HG02642 (cell line): ENCODE measurements around the gene HRH4.

ENCODE experiments used
- ATAC-seq: cut with Tn5 transposase; IDR thresholded peaks from one replicate; pipeline ENCODE4 v1.9.1; 2021; ENCODE audit warnings: mild to moderate bottlenecking; ENCODE audit not compliant: unreplicated experiment, poor library complexity

HRH4 gene

DNA sequence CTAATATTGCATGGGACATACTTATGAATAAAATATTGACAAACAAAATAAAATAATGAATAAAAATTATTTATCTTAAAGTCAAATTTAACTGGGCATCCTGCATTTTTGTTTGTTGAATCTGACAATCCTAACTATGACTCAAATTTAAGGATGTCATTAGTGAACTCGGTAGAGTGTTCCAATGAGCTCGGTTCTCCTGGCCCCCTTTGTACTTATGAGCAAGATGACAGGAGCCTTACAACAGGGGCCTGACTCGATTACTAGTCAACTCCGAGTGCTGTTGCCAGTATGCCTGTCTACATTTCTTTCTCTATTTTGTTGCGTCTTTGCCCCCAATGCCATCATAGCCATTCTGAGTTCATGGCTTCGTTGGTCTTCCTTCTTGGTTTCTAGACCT lies 40.3 kb downstream of the HRH4 start:
- ATAC-seq: no peak

DNA sequence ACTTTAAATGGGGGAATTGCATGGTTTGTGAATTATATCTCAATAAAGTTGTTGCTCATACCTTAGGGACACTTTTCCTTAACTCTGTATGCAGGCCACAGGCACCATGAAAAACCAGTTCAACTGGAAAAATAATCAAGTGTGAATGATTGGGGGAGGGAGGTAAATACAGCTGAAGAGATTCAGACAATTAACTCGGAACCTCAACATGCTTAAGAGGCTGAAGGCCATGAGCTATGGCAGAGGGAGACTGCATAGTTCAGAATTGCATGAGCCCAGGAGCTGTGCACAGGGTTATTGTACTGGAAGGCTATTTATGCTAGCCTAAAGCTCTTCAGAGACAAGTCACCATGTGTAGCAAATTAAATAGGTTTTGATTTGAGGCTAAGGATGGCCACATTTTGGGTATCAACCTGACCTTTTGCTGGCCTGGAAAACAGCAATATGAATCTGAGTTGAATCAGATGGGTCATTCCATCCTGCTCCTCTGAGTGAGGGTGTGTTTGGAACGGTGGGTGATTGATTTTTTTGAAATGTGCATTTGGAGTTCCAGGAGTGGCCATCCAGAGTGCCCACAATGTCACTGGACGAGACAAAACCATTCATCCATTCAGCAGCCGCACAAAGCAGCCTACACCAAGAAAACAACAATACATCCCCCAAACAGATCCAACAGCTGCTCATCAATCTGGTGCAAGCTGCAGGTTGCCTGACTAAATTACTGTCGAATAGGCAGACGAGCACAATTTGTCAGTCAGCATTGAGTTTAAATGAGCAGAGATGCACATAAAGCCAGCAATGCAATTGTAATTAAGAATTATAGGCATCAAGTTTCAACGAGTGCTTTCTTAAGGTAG lies 42.5 kb downstream of the HRH4 start:
- no peak for ATAC-seq

DNA sequence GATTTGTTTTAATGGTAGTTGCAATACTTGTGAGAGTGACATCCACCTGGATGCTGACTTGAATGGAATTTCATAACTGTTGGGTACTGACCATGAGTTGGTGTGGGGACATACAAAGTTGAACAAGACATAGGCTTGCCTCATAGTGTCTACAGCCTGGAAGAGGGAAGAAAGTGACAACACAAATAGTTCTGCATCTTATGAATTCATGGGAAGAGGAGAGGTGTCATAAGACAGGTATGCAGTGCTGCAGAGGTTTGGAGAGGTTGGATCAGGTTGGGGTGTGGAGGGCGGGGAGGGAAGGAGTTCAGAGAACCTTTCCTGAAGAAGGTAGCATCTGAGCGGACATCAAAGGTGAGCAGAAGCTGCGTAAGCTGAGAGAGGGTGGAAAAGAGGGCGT lies 44.0 kb downstream of the HRH4 start:
- no peak for ATAC-seq

- ATAC-seq: no peak
These were observed 45.7 kb downstream of the HRH4 start for GRCh38 chr18:24506175-24506574.

DNA sequence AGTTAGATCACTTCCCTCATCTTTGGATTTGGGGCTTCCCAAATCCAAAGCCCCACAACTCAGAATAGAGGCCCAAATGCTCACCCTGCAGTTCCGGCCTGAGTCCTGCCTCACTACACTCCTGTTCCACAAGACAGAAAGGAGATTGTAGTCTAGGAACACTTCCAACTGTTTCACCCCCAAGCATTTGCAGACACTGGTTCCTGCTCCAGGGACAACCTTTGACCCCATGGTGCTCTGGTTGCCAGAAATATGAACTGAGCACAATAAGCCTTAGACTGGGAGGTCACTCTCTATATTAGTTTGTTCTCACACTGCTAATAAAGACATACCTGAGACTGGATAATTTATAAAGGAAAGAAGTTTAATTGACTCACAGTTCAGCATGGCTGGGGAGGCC lies 49.0 kb downstream of the HRH4 start:
- ATAC-seq: no peak

GRCh38 chr18:24514439-24514838 lies 54.0 kb downstream of the HRH4 start:
- no peak for ATAC-seq

DNA sequence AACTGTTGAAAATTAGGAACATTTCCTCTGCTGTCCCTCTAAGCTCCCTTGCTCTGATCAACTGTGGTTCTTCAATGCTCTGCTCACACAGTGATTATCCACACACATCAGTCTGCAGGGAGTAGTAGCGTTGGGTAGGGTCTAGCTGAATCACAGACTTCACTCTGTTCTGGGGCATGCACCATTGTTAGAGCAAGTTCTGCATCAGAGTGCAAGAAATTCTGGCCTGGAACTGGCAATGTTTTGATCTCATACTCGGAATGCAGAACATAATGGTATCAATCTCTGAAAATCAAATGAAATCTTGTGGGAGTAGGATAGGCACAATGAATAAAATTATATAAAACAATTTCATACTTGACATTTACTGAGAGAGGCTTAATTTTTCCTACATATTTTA lies 55.3 kb downstream of the HRH4 start:
- no peak for ATAC-seq

DNA sequence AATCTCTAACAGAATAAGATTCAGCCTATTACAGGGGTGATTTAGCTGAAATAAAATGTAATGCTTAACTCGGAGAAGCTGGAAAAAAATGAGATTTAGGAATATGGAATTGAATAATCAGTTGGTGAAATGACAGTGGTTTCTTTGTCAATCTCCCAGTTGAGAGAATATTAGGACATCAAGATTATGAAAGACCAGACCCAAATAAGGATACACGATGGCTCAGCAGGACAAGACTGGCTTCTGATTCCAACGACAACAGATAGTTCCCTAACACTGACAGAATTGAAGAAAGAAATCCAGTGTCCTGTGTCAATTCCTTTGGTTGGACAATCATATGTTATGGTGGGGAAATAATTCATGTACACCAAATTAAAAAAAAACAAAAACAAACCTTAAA lies 55.8 kb downstream of the HRH4 start:
- no peak for ATAC-seq

- no peak for ATAC-seq
These were observed 57.1 kb downstream of the HRH4 start for GRCh38 chr18:24517554-24517953.

DNA sequence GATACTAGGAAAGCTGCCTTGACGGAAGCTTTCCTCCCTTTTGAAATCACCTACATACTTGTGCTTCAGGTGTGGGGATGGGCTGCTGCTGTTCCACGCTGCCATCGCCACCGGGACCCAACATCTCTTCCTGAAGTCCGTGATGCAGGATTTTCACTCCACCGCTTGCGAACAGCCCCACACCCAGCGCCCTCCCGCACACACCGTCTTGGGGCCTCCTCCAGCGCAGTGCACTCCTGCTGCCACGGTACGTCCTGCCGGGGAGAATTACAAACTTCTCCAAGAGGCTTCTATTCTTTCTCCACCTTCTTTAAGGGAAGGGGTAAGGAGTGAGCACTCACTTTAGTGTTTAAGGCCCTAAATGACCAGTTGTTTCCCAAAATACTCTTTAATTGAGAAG lies 58.2 kb downstream of the HRH4 start:
- no peak for ATAC-seq
